HG02870 (cell line): ENCODE data around the gene ROR2.

Source experiments
- ATAC-seq: cut with Tn5 transposase; IDR thresholded peaks from one replicate; pipeline ENCODE4 v1.9.1; 2021; ENCODE audit warnings: mild to moderate bottlenecking, moderate library complexity; ENCODE audit not compliant: unreplicated experiment

Gene ROR2

GRCh38 chr9:91902475-91903125, 47.4 kb downstream of the ROR2 start:
- ATAC-seq = no peak

- ATAC-seq = no peak
Observed at GRCh38 chr9:91900797-91901177, 49.2 kb downstream of the ROR2 start.

- ATAC-seq = no peak
Observed at GRCh38 chr9:91900055-91900796, 49.8 kb downstream of the ROR2 start.

- ATAC-seq = no peak
Observed at GRCh38 chr9:91899594-91899993, 50.4 kb downstream of the ROR2 start.

GRCh38 chr9:91899219-91899563, 50.8 kb downstream of the ROR2 start:
- ATAC-seq = no peak

GRCh38 chr9:91898451-91899218, 51.4 kb downstream of the ROR2 start:
- ATAC-seq = no peak

GRCh38 chr9:91897201-91897600, 52.8 kb downstream of the ROR2 start:
- ATAC-seq = no peak

GRCh38 chr9:91896513-91897121, 53.4 kb downstream of the ROR2 start:
- ATAC-seq = no peak

GRCh38 chr9:91896097-91896496, 53.9 kb downstream of the ROR2 start:
- no peak for ATAC-seq

GRCh38 chr9:91894536-91894935, 55.5 kb downstream of the ROR2 start:
- no peak for ATAC-seq

- ATAC-seq = no peak
Observed at GRCh38 chr9:91894023-91894422, 56.0 kb downstream of the ROR2 start.

- ATAC-seq = no peak
Observed at GRCh38 chr9:91891915-91892314, 58.1 kb downstream of the ROR2 start.

- no peak for ATAC-seq
Observed at GRCh38 chr9:91890662-91891061, 59.4 kb downstream of the ROR2 start.

GRCh38 chr9:91889161-91889911, 60.7 kb downstream of the ROR2 start:
- ATAC-seq = no peak

GRCh38 chr9:91886414-91887076, 63.5 kb downstream of the ROR2 start:
- no peak for ATAC-seq

GRCh38 chr9:91885746-91886413, 64.1 kb downstream of the ROR2 start:
- ATAC-seq = no peak

- ATAC-seq = no peak
Observed at GRCh38 chr9:91884696-91885687, 65.0 kb downstream of the ROR2 start.

GRCh38 chr9:91884153-91884552, 65.9 kb downstream of the ROR2 start:
- ATAC-seq = no peak

GRCh38 chr9:91883503-91883902, 66.5 kb downstream of the ROR2 start:
- no peak for ATAC-seq
